Heart right ventricle (tissue), 16 donors: ENCODE data around the gene RALB. TPM values are rescaled to one million over a fixed set of nuclear protein-coding genes. Genes with fewer than 3 reads are reported as not detected.

ENCODE experiments used
- ATAC-seq, 8 donors: fragments of 200-7000 bp; cut with Tn5 transposase; one replicate each; pipeline ENCODE4 v1.9.1; 2020; ENCODE audit warnings: mild to moderate bottlenecking in 8 of 8, moderate library complexity in 8 of 8, moderate number of reproducible peaks in 1 of 8
- DNase-seq, 2 donors: peaks; one replicate each; pipeline ENCODE4 v3.0.0-alpha.2; 2020
- H3K27ac ChIP-seq, 10 donors: fragments of 200-600 bp; sonication (generic) in 2 of 10; one replicate each; pipeline versions ENCODE4 v1.5.0 to v1.8.0; 2020 to 2022; ENCODE audit warnings: mild to moderate bottlenecking in 3 of 10
- H3K27me3 ChIP-seq, 7 donors: fragments of 200-600 bp; one replicate each; pipeline ENCODE4 v1.8.0; 2021 to 2022; ENCODE audit warnings: mild to moderate bottlenecking in 2 of 7
- H3K36me3 ChIP-seq, 9 donors: fragments of 200-600 bp; sonication (generic) in 1 of 9; one replicate each; pipeline versions ENCODE4 v1.5.0 to v1.8.0; 2020 to 2022; ENCODE audit warnings: mild to moderate bottlenecking in 2 of 9
- H3K4me1 ChIP-seq, 9 donors: fragments of 200-600 bp; sonication (generic) in 1 of 9; one replicate each; pipeline versions ENCODE4 v1.5.0 to v1.8.0; 2020 to 2022; ENCODE audit warnings: mild to moderate bottlenecking in 4 of 9
- H3K4me3 ChIP-seq, 10 donors: fragments of 200-600 bp; sonication (generic) in 2 of 10; one replicate each; pipeline versions ENCODE4 v1.5.0 to v1.8.0; 2020 to 2022; ENCODE audit warnings: mild to moderate bottlenecking in 7 of 10, moderate library complexity in 2 of 10
- H3K9me3 ChIP-seq, 11 donors: fragments of 200-600 bp in 10 of 11; sonication (generic) in 2 of 11; one replicate each; pipeline versions ENCODE4 v1.5.0 to v1.8.0; 2013 to 2022; ENCODE audit warnings: mild to moderate bottlenecking in 2 of 11, control low read depth in 1 of 11, moderate library complexity in 1 of 11
- WGBS, 2 donors: extraction: QIAGEN DNeasy Blood & Tissue Kit; methylation state at CpG; one replicate each; pipeline ENCODE4 v1.1.7; 2013; ENCODE audit warnings: inconsistent platforms in 1 of 2; 5-methylcytosine and 5-hydroxymethylcytosine counted together
- intact Hi-C, 10 donors: fragments of 100-400 bp; cut with DNase I; formaldehyde crosslinking; loops; one replicate each; pipeline versions ENCODE4 v1.11.1 to v1.14.2; 2022
- polyA plus RNA-seq, 2 donors: library from polyadenylated mRNA; stranded (reverse); fragments of 200-250 nt; gene quantifications; one replicate each; pipeline ENCODE4 v1.2.3, GENCODE V29; 2013
- total RNA-seq, 10 donors: library from RNA; stranded (reverse); fragmentation: NEBNext Ultra II Directional in 3 of 10; extraction: Animal tissue kit (Norgen Biotek cat#: 25700) in 3 of 10; gene quantifications; one replicate each; pipeline versions ENCODE4 v1.2.1 to v1.2.4, GENCODE V29; 2021 to 2023
- TF ChIP-seq, protein P1 (sequence below), 9 donors: fragments of 200-600 bp; sonication (generic) in 2 of 9; IDR thresholded peaks; one replicate each; pipeline versions ENCODE4 v1.5.0 to v1.8.0; 2021 to 2022; ENCODE audit warnings: antibody characterized with exemption in 9 of 9, mild to moderate bottlenecking in 5 of 9, moderate library complexity in 1 of 9
- donor health status: Arrhythmogenic right ventricular cardiomyopathy.
- donor health status: ischemic (EF 13 %, LVEDD 7.1; RV severe dilation, severe dysfunction).
- donor health status: healthy with polysubstance abuse.
- donor health status: DM: no; HTN: yes; CAD: no.
- donor health status: DM: no; HTN: no; CAD: no.
- donor health status: ischemic (EF 25% LVEDD 6.9; RV normal size, moderate dysfunction).
- donor health status: ischemic (EF 25% LVEDD 5.7; RV mildly dilated, moderate dysfunction).
- donor health status: healthy.
- donor health status: DM: yes; HTN: yes; CAD: no.
- donor health status: Ischemic cardiomyopathy.
- donor health status: ischemic (EF 35%, LVEDD 5.7; RV mildly dilated, moderate dysfunction).
- donor health status: nonischemic (EF 11% LVEDD 7.7; RV severe dilation, severe dysfunction).
- donor health status: DM: yes; HTN: yes; CAD: no.
- donor health status: PGD.
- donor health status: ischemic (EF 29% LVEDD 5.4; RV normal size, mild dysfunction).
- donor health status: nonischemic (EF 23%, LVEDD 6.1; RV moderate dilation, normal function).

RALB gene
- total and polyA plus RNA-seq, 12 donors = 21.9 to 68.1 (median 45.0) TPM

DNA sequence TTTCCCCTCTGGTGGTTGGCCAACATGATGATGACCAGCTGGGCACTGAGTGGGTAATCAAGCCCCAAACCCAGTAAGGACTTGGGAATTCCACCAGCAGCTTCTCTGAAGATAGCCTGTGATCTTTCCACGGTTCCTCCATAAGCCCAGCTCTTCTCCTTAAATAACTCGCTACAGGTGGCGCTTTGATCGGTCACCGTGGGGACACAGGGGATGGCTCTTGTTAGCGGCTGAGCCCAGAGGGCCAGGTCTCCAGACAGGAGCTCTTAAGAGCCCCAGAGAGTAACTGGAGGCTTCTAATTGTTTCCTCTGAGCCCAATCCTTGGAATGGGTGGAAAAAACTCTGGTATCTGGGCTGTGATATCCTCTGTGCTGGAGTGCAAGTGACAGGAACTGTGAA, 79.7 kb downstream of the RALB start:
- Histone ChIP-seq H3K4me1 (peaks cover 0 to under 1% (median 0%) of the 10 kb centered on the region in 9 donors), H3K9me3 (peaks cover 0 to 4% (median 0%) of the 10 kb centered on the region in 11 donors), H3K4me3 (no peak overlapping the region), H3K27ac (no peak overlapping the region), H3K27me3 (peaks cover 0 to 27% (median 2%) of the 10 kb centered on the region in 7 donors), H3K36me3 (no peaks in the 10 kb centered on the region)
- intact Hi-C loops = no loop called here
- no peak for DNase-seq
- 89 to 90% methylated on average over 6 of the region's 6 CpGs for WGBS, 2 donors
- ATAC-seq = no peak
- TF ChIP-seq, protein P1, sequence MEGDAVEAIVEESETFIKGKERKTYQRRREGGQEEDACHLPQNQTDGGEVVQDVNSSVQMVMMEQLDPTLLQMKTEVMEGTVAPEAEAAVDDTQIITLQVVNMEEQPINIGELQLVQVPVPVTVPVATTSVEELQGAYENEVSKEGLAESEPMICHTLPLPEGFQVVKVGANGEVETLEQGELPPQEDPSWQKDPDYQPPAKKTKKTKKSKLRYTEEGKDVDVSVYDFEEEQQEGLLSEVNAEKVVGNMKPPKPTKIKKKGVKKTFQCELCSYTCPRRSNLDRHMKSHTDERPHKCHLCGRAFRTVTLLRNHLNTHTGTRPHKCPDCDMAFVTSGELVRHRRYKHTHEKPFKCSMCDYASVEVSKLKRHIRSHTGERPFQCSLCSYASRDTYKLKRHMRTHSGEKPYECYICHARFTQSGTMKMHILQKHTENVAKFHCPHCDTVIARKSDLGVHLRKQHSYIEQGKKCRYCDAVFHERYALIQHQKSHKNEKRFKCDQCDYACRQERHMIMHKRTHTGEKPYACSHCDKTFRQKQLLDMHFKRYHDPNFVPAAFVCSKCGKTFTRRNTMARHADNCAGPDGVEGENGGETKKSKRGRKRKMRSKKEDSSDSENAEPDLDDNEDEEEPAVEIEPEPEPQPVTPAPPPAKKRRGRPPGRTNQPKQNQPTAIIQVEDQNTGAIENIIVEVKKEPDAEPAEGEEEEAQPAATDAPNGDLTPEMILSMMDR (IDR thresholded peaks at IDR 0.05) = no peak

DNA sequence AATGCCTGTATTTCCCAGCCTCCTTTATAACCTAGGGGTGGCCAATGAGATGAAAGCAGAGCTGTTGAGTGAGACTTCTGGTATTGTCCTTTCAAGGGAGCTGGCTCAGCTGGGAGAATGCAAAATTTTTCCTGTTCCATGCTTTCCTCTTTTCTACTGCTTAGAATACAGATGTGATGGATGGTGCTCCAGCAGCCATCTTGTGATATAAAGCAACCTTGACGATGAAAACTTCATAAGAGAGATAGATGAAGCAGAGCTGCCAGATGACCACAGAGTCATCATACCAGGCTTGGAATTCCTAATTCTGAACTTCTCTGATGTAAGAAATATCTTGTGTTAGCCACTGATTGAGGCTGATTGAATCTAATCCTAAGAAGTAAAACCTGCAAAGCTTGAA, 81.4 kb downstream of the RALB start:
- 98 to 100% methylated on average over 1 of the region's 1 CpG for WGBS, 2 donors
- DNase-seq (no peak), ATAC-seq (no peak)
- H3K4me3 ChIP-seq = no peak overlapping the region
- TF ChIP-seq, protein P1 (IDR thresholded peaks at IDR 0.05) = no peak
- peaks cover 0 to 4% (median 0%) of the 10 kb centered on the region in 11 donors for H3K9me3 ChIP-seq
- no peaks in the 10 kb centered on the region for H3K36me3 ChIP-seq
- no peak overlapping the region for H3K27ac ChIP-seq
- H3K4me1 ChIP-seq = peaks cover 0 to 17% (median 0%) of the 10 kb centered on the region in 9 donors
- intact Hi-C loops = no loop called here
- H3K27me3 ChIP-seq = peaks cover 0 to 42% (median 6%) of the 10 kb centered on the region in 7 donors

GRCh38 chr2:120336749-120337148, 84.1 kb downstream of the RALB start:
- DNase-seq (no peak), ATAC-seq (no peak)
- H3K36me3 ChIP-seq = no peaks in the 10 kb centered on the region
- H3K27me3 ChIP-seq = peaks cover 0 to 68% (median 30%) of the 10 kb centered on the region in 7 donors
- TF ChIP-seq, protein P1 (IDR thresholded peaks at IDR 0.05) = no peak
- H3K9me3 ChIP-seq = peaks cover 0 to 4% (median 0%) of the 10 kb centered on the region in 11 donors
- no peak overlapping the region for H3K27ac ChIP-seq
- H3K4me1 ChIP-seq = peaks cover 0 to 18% (median 0%) of the 10 kb centered on the region in 9 donors
- H3K4me3 ChIP-seq = no peak overlapping the region
- 85 to 89% methylated on average over 8 of the region's 8 CpGs for WGBS, 2 donors
- intact Hi-C loops = no loop called here

GRCh38 chr2:120338015-120338414, 85.4 kb downstream of the RALB start:
- H3K27me3 ChIP-seq = peaks cover 0 to 80% (median 36%) of the 10 kb centered on the region in 7 donors
- intact Hi-C loops = no loop called here
- H3K27ac ChIP-seq = peak overlapping the region in 1 of 10 donors; percentile 20
- H3K9me3 ChIP-seq = peaks cover 0 to 4% (median 0%) of the 10 kb centered on the region in 11 donors
- no peak overlapping the region for H3K4me3 ChIP-seq
- ATAC-seq (no peak), DNase-seq (no peak)
- no peaks in the 10 kb centered on the region for H3K36me3 ChIP-seq
- TF ChIP-seq, protein P1 (IDR thresholded peaks at IDR 0.05) = no peak
- WGBS, 2 donors = 72 to 83% methylated on average over 1 of the region's 1 CpG
- H3K4me1 ChIP-seq = peaks cover 0 to 28% (median 2%) of the 10 kb centered on the region in 9 donors
